GM19023 (cell line): ENCODE data around the gene CD79B.

Experiments
- ATAC-seq: cut with Tn5 transposase; IDR thresholded peaks from one replicate; pipeline ENCODE4 v1.9.1; 2021; ENCODE audit warnings: mild to moderate bottlenecking, moderate library complexity; ENCODE audit not compliant: unreplicated experiment

CD79B gene

DNA sequence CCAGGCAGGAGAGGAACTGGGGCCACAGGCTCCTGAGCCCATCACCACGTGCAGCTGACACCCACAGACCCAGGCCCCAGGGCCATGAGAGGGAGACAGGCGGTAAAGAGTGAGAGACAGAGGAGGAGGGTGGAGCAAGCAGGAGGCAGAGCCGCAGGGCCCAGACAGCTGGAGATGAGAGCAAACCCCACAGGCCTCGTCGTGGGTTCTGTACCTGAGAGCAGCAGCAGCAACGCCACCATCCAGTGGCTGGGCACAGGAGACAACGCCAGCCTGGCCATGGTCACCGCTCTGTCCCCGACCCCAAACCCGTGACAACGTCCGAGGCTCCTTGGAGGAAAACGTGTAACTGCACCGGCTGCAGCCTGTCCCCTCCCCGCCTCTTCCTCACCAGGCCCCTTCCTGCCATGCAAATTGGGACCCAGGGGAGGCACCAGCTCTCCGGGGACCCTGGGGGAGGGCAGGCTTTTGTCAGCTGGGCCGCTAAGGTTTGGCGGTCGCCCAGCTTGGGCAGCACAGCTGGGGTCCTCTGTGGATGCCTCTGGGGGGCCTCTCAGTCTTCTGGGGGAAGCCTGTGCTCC is at the start of gene CD79B:
CD79B (minus strand) TSS at position 351 of the 581 bp plus-strand sequence; CDS start at position 281, 70 bp downstream.
- peak; percentile 85 for ATAC-seq

DNA sequence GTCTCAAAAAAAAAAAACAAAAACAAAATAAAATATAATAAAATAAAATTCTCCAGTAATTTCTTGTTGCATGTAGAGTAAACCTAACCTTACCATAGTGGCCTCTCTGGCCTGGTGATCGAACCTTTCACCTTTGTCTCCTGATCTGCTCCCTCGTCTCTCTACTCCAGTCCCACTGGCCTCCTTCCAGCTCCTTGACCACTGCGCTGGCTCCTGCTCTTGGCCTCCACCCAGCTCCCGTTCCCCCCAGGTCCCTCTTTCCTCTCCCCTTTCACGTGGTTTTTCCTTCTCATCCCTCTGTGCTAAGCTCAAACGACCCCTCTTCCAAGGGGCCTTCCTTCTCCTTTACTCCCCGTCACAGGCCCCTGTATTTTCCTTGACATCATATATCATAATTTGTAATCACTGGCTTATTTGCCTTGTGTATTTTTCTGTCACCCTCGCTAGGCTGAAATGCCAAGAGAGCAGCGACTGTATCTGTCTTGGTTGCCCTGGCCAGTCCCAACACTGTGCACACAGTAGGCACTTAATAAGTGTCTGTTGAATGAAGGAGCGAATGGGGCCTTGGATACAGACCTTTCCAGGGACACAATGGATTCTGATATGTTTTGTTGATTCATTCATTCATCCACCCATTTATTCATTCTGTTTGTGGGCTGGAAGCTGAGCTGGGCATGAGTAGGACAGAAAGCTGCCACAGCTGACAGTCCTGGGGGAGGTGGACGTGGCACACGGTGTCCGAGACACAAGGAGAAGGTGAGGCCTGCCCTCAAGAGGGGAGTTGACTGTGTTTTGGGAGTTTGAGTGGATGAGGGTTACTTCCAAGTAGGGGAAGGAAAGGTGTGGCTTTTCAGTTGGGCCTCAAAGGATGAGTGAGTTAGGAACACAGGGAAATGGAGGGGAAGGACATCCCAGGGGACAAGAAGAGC is 46.4 kb upstream of the CD79B start:
- ATAC-seq, result no peak

DNA sequence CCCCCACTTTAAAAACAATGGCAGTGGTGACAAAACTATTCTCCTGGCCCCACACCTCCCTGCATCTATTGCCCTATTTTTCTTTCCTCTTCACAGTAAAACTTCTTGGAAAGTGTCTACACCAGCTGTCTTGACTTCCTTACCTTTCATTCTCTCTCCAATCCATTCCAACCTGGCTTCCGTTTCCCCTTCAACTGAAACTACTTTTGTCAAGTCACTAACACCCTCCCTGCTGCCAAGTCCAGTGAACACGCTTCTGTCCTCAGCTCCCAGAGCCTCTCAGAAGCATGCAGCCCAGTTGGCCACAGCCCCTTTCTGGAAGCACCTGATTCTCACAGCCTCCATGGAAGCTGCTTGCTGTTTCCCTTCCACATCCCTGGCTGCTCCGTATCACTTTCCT is 44.6 kb upstream of the CD79B start:
- ATAC-seq, result no peak

DNA sequence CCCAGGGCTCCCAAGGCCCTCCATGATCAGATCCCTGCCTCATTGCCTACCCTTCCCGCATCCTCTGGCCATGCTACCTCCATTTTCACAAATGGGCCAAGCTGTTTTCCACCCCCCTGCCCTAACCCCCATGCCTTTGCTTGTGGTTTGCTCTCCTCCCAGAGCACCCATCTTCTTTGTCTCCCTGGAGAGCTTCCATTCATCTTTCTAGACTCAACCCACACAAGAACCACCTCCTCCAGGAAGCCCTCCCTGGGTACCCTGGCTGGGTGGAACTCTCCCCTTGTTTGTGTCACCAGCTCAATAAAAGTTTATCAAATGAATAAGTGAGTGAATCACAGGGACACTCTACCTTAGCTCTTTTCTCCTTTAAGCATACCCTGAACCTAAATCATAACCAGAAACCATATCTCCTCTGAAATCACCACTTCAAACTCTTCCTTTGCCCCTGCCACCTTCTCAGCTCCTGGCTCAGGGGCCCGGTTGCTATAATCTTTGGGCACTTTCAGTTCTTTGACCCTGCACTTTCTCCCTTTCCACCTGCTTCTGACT is 43.5 kb upstream of the CD79B start:
- no peak for ATAC-seq

DNA sequence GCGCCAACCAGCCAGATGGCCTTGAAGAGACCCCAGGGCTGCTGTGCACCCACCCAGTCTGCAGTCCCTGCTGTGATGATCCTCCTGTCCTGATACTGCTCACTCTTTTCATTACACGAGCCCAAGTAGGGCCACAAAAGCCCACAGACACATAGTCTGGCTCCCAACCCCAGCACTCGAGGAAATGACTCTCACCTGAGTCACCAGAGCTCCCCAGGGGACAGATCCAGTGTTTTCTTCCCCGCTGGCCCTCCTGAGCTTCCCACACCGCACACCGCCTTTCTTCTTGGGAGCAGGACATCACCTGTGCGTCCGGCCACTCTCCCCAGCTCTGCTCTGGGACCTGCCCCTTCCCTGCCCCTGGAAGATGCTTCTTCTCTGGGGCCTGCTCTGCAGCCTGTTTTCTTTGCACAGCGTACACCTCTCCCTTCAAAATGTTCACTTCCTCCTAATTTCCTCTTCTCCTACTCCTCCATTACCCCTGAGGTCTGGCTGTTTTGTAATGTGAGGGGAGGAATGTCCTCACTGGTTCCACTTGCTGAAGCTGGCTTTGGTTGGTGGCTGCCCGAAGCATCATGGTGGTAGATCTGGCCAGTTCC is 42.6 kb upstream of the CD79B start:
- ATAC-seq, result no peak

DNA sequence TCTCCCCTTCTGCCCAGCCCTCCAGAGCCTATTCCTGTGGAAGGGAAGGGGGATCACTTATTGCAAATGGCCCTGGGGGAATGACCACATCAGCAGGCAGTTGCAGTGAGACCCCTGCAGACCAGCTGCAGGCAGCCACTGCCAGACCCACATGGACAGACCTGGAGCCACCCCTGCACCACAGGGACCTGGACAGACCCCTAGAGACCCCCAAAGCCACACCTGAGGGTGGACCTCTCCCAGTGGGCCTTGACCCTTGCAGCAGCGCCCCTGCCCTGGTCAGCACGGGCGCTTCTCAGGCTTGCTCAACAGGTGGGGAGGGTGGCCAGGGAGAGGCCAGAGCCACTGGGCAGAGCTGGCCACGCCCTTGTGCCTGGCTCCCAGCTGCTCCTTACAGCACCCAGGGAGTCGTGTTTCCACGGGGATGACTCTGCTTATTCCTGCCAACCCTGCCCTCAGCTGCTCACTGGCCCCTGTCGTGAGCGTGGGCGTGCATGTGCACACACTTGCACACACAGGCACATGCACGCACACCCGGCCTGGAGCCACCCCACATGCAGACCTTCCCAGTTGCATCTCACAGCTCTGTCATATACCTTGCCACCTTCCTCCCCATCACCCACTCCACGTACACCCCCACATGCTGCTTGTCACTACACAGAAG is 41.9 kb upstream of the CD79B start:
- no peak for ATAC-seq

DNA sequence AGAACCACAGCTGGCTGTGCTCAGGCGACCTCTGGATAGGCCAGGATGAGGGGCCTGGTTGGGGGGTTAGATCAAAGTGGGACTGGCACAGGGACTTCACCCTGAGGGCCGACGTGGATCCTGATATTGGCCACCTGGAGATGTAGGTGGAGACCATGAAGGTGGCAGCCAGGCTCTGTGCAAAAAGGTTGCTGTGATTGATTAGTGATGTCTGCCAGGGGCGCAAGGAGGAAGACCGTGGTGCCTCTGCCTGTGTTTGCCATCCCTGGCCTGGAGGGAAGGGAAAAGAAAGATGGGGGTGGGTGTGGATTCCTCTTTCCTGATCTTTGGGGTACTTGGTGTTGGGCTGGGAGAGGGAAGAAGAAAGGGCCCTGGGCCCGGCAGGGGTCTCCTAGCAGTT is 41.1 kb upstream of the CD79B start:
- no peak for ATAC-seq

DNA sequence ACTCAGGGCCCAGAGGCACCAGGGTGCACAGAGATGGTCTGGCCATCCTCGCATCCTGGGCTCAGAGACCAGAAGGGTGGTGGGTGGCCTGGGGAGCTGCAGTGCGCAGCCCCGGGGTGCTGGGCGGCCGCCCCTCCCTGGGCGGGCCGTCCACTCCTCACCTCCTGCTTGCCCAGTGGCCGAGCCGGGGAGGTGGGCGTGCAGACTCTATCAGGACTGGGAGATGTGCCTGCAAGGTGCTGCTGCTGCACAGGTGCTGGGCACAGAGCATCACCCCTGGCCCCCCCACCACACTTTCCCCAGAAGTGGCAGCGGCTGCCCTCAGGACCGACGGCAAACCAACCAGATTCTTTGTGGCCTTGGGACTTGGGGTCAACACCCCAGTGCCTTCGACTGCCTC is 40.7 kb upstream of the CD79B start, which contains the start of gene SCN4A:
SCN4A (minus strand) TSS at position 123 of the 400 bp plus-strand sequence; CDS start at position 46, 77 bp downstream.
- ATAC-seq, result no peak

DNA sequence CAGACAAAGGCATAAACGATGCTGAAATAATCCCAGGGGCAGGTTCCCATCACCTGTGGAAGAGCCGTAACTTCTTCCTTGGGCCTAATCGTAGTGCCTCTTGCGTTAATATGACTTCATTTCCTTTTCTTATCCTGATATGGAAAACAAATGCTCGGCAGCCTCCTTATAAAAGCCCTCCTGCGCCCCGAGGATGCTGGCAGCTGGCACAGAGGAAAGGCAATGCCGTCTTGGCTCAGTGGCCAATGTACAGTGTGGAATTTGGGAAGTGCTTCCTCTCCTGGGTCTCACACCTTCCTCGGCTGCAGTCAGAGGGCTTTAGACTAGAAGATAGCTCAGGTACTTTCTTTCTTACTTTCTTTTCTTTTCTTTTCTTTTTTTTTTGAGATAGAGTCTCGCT is 37.1 kb upstream of the CD79B start:
- no peak for ATAC-seq

DNA sequence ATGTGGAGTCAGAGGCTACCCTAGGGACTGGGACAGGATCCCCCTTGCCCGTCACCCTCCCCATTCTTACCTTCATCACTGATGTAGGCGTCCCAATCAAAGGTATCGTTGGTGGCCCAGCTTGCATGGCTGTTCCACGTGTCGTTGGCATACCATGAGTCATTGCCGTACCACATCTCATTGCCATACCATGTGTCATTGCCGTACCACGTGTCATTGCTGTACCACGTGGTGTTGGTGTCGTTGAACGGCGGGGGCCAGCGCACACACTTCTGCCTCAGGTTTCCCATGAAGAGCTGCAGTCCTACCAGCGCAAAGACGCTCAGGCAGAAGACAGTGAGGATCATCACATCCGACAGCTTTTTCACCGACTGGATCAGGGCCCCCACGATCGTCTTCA is 35.8 kb upstream of the CD79B start:
- no peak for ATAC-seq

DNA sequence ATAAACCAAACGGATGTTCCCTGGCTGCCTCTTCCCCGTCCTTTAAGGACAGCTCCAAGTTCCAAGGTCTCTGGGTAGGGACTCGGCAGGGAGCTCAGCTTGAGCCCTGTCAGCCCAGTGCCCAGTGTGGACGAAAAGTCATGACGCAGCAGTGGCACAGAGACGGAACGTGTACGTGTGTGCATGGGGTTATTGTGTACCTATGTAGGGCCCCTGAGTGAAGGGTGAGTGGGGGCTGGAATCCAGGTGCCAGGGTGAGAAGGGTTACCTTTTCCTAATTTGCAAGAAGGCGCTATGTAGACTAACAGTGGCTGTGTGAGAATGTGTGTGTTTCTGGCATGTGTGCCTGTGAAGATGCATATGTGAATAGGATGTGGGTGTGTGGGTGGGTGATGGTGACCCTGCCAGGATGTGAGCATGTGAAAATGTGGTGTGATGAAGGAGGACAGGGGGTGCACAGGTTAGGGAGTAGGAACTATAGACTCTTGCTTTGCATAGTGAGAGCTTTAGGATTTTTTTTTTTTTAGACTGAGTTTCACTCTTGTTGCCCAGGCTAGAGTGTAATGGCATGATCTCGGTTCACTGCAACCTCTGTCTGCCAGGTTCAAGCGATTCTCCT is 34.6 kb upstream of the CD79B start:
- no peak for ATAC-seq

DNA sequence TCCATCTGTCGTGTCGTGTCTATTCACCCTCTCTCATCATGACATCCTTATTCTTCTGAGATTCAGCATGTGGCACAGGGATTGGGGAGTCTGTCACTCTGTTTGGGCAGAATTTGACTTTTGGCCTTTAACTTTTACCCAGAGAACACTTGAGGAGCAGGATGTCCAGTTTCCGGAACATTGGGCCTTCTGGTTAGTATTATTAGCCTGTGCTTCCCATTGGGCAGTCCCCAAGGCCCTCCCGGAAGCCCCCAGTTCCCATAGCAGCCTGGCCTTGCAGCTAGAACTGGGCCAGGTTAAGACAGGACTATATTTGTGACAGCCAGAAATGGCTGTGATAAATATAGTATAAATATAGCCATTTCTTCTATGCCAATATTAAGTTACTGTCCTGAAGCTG is 31.0 kb upstream of the CD79B start:
- no peak for ATAC-seq

DNA sequence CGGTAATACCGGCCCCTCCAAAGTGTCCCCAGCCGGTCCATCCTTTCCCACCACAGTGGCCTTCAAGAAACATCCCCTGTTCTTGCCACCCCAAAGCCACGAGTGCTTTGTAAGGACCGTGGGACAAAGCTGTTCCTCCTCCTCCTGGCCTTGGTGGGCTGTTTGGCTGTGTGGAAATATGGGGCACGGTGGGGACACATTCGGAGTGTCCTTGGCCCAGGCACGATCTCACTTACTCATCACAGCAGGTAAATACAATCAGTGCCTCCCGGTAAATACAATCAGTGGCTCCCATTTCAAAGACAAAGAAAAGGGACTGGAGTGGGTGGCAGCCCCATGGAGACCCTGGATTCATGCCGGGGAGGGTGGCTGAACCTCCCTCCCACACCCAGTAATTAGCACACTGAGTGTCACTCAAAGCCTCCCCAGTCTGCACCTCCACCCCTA is 30.2 kb upstream of the CD79B start:
- no peak for ATAC-seq

DNA sequence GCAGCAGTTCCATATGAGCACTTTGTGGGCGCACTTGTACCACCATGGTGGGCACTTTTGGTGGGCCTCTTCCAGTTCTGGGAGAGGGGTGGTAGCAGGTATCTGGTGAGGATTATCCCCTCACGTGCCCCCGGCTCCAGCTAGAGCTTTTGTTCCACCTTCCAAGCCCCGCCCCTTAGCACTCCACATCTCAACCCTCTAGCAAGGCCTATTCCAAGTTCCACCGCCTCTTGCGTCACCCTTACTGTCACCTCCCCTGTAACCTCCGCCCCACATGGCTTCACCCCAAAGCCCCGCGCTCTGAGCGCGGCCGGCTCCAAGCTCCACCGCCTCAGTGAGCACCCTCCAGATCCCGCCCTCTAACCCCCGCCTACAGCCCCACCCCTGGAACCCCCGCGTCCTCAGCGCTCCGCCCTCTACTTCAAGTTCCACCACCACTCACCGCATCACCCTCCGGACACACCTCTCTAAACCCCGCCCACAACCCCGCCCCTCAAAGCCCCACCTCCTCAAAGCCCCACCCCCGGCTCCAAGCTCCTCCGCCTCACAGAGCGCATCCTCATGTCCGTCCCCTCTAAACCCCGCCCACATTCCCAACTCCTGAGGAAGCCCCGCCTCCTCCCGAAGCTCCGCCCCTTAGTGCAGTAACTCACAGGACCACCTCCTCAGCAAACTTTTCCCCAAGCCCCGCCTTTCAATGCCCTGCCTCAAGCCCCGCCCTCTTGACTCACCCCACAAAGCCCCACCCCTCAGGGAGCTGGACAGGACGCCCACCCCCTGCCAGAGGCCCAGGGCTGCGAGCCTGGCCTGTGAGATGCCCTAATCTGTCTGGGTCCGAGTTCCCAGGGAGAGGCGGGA is 29.5 kb upstream of the CD79B start:
- no peak for ATAC-seq

DNA sequence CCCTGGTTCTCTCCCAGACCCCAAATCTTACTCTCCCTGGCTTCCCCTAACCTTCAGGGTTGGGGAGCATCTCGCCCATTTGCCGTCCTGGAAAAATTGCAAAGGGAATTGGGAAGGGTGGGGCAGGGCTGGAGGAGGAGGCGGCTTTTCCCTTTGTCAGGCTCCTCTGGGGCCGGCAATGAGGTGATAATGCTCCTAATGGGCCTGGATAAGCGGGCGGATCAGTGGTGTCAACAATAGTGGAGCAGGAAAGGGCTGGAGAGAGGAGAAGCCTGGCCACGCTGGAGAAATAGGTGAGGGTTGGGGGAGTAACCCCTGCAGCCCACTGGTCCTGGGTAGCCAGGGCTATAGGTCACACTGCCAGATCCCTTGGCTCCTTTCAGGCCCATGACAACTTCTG is 28.3 kb upstream of the CD79B start:
- no peak for ATAC-seq

DNA sequence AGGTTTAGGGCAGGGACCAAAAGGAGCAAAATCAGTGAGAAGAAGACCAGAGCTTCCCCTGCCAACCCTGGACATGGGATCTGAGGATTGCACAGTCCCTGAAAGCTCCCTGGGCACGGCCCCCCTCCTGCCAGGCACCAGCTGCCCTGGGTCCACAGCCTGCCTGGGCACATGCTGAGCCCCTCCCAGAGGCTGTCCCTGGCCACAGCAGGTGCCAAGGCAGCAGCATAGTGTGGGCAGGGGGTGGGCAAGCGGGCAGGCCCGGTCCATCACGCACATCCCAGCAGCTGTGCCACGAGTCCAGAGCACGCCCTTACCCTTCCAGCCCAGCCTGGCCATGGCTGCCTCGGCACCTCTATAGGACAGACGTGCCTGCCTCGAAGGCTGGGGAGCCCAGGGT is 27.9 kb upstream of the CD79B start:
- no peak for ATAC-seq

DNA sequence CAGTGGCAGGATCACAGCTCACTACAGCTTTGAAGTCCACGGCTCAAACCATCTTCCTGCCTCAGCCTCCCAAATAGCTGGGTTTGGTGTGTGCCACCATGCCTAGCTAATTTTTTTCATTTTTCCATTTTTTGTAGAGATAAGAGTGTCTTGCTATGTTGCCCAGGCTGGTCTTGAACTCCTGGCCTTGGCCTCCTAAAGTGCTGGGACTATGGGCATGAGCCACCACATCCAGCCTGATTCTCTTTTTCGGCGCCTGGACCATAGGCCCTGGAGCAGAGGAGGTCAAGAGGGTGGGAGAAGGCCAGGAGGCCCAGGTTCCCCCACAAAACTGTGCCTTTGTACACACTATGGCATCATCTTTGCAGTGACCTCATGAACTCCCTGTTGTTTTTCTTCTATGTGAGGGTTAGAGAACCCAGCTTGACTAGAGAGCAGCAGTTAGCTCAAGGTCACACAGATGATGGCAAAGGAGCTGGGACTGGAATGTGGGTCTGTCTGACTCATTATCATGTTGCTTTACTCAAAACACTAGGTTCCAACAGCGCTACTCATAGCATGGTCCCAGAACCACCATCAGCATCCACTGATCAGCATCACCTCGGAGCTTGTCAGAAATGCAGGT is 24.3 kb upstream of the CD79B start:
- ATAC-seq, result no peak

DNA sequence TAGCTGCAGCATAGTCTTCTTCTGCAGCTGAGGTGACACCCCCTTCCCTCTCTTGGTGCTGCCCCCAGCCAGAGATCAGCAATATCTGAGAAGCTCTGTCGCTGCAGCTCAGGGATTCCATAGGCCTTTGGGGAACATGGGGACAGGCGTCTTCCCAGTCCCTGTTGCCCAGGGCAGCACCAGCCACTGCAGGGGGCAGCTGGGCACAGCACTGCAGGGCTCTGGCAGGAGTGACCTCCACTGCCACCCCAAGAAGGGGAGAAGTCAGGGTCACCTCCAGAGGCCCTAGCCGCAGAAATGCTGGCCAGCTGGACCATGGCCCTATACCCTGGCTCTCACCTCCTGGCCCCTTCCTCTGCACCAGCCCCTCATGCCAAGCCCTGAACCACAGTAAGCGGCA is 23.7 kb upstream of the CD79B start:
- no peak for ATAC-seq

DNA sequence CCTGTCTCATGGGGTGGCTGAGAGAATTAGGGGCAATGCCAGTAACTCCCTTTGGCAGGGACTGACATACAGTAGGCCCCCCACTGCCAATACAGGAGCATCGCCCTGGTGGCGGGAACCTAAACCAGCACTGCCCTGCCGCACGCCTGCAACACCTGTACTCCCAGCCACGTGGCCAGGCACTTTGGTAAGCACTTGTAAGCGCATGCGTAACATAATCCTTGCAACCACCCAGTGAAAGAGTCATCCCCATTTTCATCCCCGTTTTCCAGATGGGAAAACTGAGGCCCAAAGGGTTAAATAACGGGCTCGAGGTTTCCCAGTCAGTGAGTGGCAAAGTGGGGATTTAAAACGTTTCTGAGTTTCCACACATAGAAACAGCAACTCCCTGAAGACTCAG is 23.1 kb upstream of the CD79B start:
- no peak for ATAC-seq
